NCI-H1436 (cell line): ENCODE measurements around the gene ZNF575.
"Not testable (repeated sequence)": the region's sequence is repeated elsewhere in the genome, so short reads cannot be mapped to it uniquely, and the experiment has no call there.

ENCODE experiments used
- DNase-seq: peaks from one replicate; lab custom pipeline; 2025; lab: John Stamatoyannopoulos, UW

The ZNF575 gene

GRCh38 chr19:43511324-43511723, 21.7 kb upstream of the ZNF575 start:
- no peak for DNase-seq

GRCh38 chr19:43512399-43512798, 20.6 kb upstream of the ZNF575 start:
- not testable (repeated sequence) for DNase-seq

GRCh38 chr19:43518051-43518450, 14.9 kb upstream of the ZNF575 start:
- DNase-seq, result no peak

- DNase-seq, result peak; percentile 78
Observed at GRCh38 chr19:43519436-43520088, 13.4 kb upstream of the ZNF575 start.

GRCh38 chr19:43522929-43523328, 10.1 kb upstream of the ZNF575 start:
- DNase-seq, result no peak

GRCh38 chr19:43523696-43524095, 9.3 kb upstream of the ZNF575 start:
- DNase-seq, result not testable (repeated sequence)

- DNase-seq, result no peak
Observed at GRCh38 chr19:43524922-43525835, 7.8 kb upstream of the ZNF575 start.

GRCh38 chr19:43525836-43526771, 6.9 kb upstream of the ZNF575 start:
- DNase-seq, result no peak

GRCh38 chr19:43526884-43527859, 5.8 kb upstream of the ZNF575 start, which contains the start of gene ETHE1:
ETHE1 (minus strand) TSS chr19:43527201; CDS start chr19:43527177, 24 bp downstream.
- DNase-seq, result peak; percentile 44

GRCh38 chr19:43527860-43528622, 4.9 kb upstream of the ZNF575 start:
- DNase-seq, result peak; percentile 47

GRCh38 chr19:43532571-43532961, 422 bp upstream of the ZNF575 start:
- peak; percentile 45 for DNase-seq

GRCh38 chr19:43533546-43534304, 737 bp downstream of the ZNF575 start:
- peak; percentile 99 for DNase-seq

- DNase-seq, result no peak
Observed at GRCh38 chr19:43534305-43534815, 1.4 kb downstream of the ZNF575 start.

GRCh38 chr19:43534816-43535761, 2.1 kb downstream of the ZNF575 start:
- DNase-seq, result no peak

- DNase-seq, result no peak
Observed at GRCh38 chr19:43538922-43539321, 5.9 kb downstream of the ZNF575 start.

- no peak for DNase-seq
Observed at GRCh38 chr19:43540381-43540780, 7.4 kb downstream of the ZNF575 start.

GRCh38 chr19:43541920-43542650, 9.1 kb downstream of the ZNF575 start:
- no peak for DNase-seq
